Kidney capillary endothelial cell (primary cell): ENCODE measurements around the gene PRAF2.

Experiments
- DNase-seq: peaks from one replicate; pipeline ENCODE4 v3.0.0-alpha.2; 2018; ENCODE audit warnings: low spot score

PRAF2 gene

GRCh38 chrX:49041744-49042580 is 31.8 kb downstream of the PRAF2 start:
- DNase-seq, result no peak

GRCh38 chrX:49040376-49040955 is 33.3 kb downstream of the PRAF2 start:
- DNase-seq, result no peak

GRCh38 chrX:49039598-49040375 is 34.0 kb downstream of the PRAF2 start:
- no peak for DNase-seq

GRCh38 chrX:49037883-49038475 is 35.8 kb downstream of the PRAF2 start:
- DNase-seq, result no peak

GRCh38 chrX:49030283-49030682 is 43.5 kb downstream of the PRAF2 start:
- DNase-seq, result no peak

- DNase-seq, result no peak
These were observed 43.9 kb downstream of the PRAF2 start for GRCh38 chrX:49029876-49030275.
